Vagina (tissue), 2 donors: ENCODE measurements around the gene DIRAS1. TPM values are rescaled to one million over a fixed set of nuclear protein-coding genes. Genes with fewer than 3 reads are reported as not detected.

ENCODE experiments used
- DNase-seq, 2 donors: peaks; one replicate each; pipeline ENCODE4 v3.0.0-alpha.2; 2017; ENCODE audit errors: extremely low spot score in 2 of 2
- H3K27ac ChIP-seq: fragments of 200-600 bp; sonication (generic); one replicate; pipeline ENCODE4 v1.5.1; 2019
- H3K27me3 ChIP-seq: fragments of 200-600 bp; sonication (generic); one replicate; pipeline ENCODE4 v1.5.1; 2019
- H3K36me3 ChIP-seq, 2 donors: fragments of 200-600 bp; sonication (generic); one replicate each; pipeline ENCODE4 v1.5.1; 2017 to 2019
- H3K4me1 ChIP-seq: fragments of 200-600 bp; sonication (generic); one replicate; pipeline ENCODE4 v1.5.1; 2019
- H3K4me3 ChIP-seq, 2 donors: fragments of 200-600 bp; sonication (generic); 1 replicate in 1 of 2; 2 replicates in 1 of 2; pipeline ENCODE4 v1.5.1; 2016 to 2019
- H3K9me3 ChIP-seq: fragments of 200-600 bp; sonication (generic); one replicate; pipeline ENCODE4 v1.5.1; 2019
- POLR2A ChIP-seq, 2 donors: fragments of 450-650 bp; IDR thresholded peaks; one replicate each; pipeline ENCODE4 v1.6.1; 2017; ENCODE audit warnings: antibody characterized with exemption in 2 of 2, mild to moderate bottlenecking in 2 of 2, moderate library complexity in 2 of 2
- POLR2AphosphoS5 ChIP-seq, 2 donors: sonication (generic); formaldehyde crosslinking; IDR thresholded peaks; one replicate each; pipeline ENCODE4 v1.9.0; 2017; ENCODE audit warnings: antibody characterized with exemption in 2 of 2, mild to moderate bottlenecking in 2 of 2, low read depth in 1 of 2; ENCODE audit not compliant: insufficient read depth in 1 of 2
- intact Hi-C: fragments of 100-400 bp; cut with DNase I; formaldehyde crosslinking; loops from one replicate; pipeline ENCODE4 v1.15.1; 2023
- total RNA-seq: library from RNA; depleted of rRNA; stranded (reverse); fragments of >200 nt; gene quantifications from one replicate; pipeline ENCODE4 v1.2.3, GENCODE V29; 2016
- TF ChIP-seq, protein P1 (sequence below), 3 experiments: fragments of 450-650 bp in 2 of 3; fragments of 200-600 bp in 1 of 3; sonication (generic) in 1 of 3; IDR thresholded peaks; one replicate each; pipeline ENCODE4 v1.5.1; 2017 to 2019; ENCODE audit warnings: antibody characterized with exemption in 3 of 3, mild to moderate bottlenecking in 2 of 3, moderate library complexity in 2 of 3

The DIRAS1 gene
- total RNA-seq, 1 donor from 2014 or later = 2.0 TPM

DNA sequence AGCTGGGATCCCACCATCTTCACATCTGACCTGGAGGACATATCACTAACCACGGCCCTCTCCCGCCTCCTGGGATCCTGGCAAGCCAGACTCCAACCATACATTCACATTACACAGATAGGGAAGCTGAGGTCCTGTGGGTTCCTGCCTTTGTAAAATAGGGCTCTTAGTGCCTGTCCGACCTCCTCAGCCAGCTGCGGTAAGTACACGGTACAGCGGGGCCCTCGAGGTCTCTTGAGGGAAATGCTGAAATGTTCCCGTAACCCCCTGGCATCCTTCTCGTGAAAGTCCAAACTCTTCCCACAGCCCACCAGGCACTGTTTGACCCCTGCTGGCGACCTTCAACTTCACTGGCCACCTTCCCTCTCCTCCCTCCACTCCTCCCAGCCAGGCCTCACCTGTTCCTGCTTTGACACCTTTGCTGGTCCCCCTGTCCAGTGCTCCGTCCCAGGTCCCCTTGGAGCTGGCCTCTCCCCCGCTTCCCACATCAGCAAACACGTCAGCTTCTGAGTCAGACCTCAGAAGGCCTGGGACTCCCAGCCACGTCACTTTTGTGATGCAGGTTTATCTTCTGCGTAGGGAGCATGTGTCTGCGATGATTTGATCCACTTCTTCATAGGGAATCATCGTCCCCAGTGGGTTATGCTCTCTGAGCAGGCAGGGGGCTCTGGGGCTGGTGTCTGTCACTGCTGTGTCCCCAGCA is 9.8 kb downstream of the DIRAS1 start:
- H3K9me3 ChIP-seq = peaks cover 3% of the 10 kb centered on the region
- no peaks in the 10 kb centered on the region for H3K36me3 ChIP-seq
- no peak for TF ChIP-seq POLR2AphosphoS5 (IDR thresholded peaks at IDR 0.05; ENCODE audit: insufficient read depth in 1 of 2, low read depth in 1 of 2)
- TF ChIP-seq, protein P1, sequence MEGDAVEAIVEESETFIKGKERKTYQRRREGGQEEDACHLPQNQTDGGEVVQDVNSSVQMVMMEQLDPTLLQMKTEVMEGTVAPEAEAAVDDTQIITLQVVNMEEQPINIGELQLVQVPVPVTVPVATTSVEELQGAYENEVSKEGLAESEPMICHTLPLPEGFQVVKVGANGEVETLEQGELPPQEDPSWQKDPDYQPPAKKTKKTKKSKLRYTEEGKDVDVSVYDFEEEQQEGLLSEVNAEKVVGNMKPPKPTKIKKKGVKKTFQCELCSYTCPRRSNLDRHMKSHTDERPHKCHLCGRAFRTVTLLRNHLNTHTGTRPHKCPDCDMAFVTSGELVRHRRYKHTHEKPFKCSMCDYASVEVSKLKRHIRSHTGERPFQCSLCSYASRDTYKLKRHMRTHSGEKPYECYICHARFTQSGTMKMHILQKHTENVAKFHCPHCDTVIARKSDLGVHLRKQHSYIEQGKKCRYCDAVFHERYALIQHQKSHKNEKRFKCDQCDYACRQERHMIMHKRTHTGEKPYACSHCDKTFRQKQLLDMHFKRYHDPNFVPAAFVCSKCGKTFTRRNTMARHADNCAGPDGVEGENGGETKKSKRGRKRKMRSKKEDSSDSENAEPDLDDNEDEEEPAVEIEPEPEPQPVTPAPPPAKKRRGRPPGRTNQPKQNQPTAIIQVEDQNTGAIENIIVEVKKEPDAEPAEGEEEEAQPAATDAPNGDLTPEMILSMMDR (IDR thresholded peaks at IDR 0.05) = no peak
- no peak for TF ChIP-seq POLR2A (IDR thresholded peaks at IDR 0.05)
- no peak overlapping the region for H3K4me3 ChIP-seq
- no peaks in the 10 kb centered on the region for H3K27me3 ChIP-seq
- no peak for DNase-seq
- no peaks in the 10 kb centered on the region for H3K4me1 ChIP-seq
- no peak overlapping the region for H3K27ac ChIP-seq
- intact Hi-C loops = no loop called here

DNA sequence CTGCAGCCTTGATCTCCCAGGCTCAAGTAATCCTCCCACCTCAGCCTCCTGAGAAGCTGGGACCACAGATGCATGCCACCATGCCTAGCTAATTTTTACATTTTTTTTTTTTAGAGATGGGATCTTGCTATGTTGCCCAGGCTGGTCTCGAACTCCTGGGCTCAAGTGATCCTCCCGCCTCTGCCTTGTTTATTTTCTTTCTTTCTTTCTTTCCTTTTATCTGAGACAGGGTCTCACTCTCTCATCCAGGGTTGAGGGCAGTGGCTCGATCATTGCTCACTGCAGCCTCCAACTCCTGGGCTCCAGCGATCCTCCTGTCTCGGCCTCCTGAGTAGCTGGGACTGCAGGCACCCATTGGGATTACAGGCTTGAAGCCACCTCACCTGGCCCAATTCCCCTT is 14.9 kb downstream of the DIRAS1 start:
- peaks cover 11% of the 10 kb centered on the region for H3K4me1 ChIP-seq
- no peaks in the 10 kb centered on the region for H3K27me3 ChIP-seq
- no peak overlapping the region for H3K27ac ChIP-seq
- TF ChIP-seq POLR2A (IDR thresholded peaks at IDR 0.05) = no peak
- TF ChIP-seq POLR2AphosphoS5 (IDR thresholded peaks at IDR 0.05; ENCODE audit: insufficient read depth in 1 of 2, low read depth in 1 of 2) = no peak
- TF ChIP-seq, protein P1 (IDR thresholded peaks at IDR 0.05) = no peak
- no peaks in the 10 kb centered on the region for H3K36me3 ChIP-seq
- no peaks in the 10 kb centered on the region for H3K9me3 ChIP-seq
- intact Hi-C loops = no loop called here
- DNase-seq = no peak
- H3K4me3 ChIP-seq = no peak overlapping the region

DNA sequence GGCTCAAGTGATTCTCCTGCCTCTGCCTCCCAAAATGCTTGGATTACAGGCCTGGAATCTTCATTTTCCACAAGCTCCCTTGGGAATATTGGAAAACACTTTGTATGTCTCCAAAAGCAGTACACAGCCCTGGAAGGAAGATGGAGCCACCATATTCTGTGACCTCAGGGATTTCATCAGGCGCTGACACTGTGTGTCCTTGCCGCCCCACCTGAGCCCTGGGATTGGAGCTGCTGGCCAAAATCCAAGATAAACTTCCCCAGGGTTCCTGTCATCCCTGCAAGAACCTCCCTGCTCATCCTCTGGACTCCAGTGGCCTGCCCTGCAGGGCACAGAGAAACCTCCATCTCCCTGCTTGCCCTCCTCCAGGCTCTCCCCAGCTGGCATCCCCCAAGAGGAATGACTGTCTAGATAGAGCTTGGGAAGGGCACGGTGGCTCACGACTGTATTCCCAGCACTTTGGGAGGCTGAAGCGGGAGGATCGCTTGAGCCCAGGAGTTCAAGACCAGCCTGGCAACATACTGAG is 17.4 kb downstream of the DIRAS1 start:
- no peak for DNase-seq
- no peaks in the 10 kb centered on the region for H3K9me3 ChIP-seq
- TF ChIP-seq, protein P1 (IDR thresholded peaks at IDR 0.05) = no peak
- TF ChIP-seq POLR2AphosphoS5 (IDR thresholded peaks at IDR 0.05; ENCODE audit: insufficient read depth in 1 of 2, low read depth in 1 of 2) = no peak
- no peak for TF ChIP-seq POLR2A (IDR thresholded peaks at IDR 0.05)
- no peaks in the 10 kb centered on the region for H3K27me3 ChIP-seq
- no peak overlapping the region for H3K4me3 ChIP-seq
- no peak overlapping the region for H3K27ac ChIP-seq
- peaks cover 13% of the 10 kb centered on the region for H3K4me1 ChIP-seq
- no peaks in the 10 kb centered on the region for H3K36me3 ChIP-seq
- intact Hi-C loops = no loop called here

DNA sequence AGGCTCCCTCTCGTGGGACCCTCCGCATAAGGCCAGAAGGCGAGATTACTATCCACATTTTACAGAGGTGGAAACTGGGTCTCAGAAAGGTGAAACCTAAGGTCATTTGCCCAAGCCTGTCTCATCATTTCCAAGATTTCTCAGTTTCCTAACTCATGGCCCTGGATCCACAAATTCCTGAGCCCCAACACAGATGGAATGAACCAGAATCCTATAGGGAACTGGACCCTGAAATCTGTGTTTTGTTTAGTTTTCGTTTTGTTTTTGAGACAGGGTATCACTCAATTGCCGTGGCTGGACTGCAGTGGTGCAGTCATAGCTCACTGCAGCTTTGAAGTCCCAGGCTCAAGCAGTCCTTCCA is 18.1 kb downstream of the DIRAS1 start:
- Histone ChIP-seq H3K9me3 (no peaks in the 10 kb centered on the region), H3K36me3 (no peaks in the 10 kb centered on the region), H3K27me3 (no peaks in the 10 kb centered on the region), H3K4me3 (peak overlapping the region in 1 of 2 donors; percentile 70), H3K4me1 (peaks cover 13% of the 10 kb centered on the region), H3K27ac (no peak overlapping the region)
- TF ChIP-seq POLR2AphosphoS5 (IDR thresholded peaks at IDR 0.05; ENCODE audit: insufficient read depth in 1 of 2, low read depth in 1 of 2) = no peak
- TF ChIP-seq, protein P1 (IDR thresholded peaks at IDR 0.05) = no peak
- TF ChIP-seq POLR2A (IDR thresholded peaks at IDR 0.05) = no peak
- intact Hi-C loops = no loop called here
- DNase-seq = no peak
